HG02943 (cell line): Measurements from ENCODE around the gene PKD1L1.

Experiments used
- ATAC-seq: cut with Tn5 transposase; IDR thresholded peaks from one replicate; pipeline ENCODE4 v1.9.1; 2021; ENCODE audit warnings: mild to moderate bottlenecking, low read depth, moderate library complexity; ENCODE audit not compliant: unreplicated experiment

Gene PKD1L1

DNA sequence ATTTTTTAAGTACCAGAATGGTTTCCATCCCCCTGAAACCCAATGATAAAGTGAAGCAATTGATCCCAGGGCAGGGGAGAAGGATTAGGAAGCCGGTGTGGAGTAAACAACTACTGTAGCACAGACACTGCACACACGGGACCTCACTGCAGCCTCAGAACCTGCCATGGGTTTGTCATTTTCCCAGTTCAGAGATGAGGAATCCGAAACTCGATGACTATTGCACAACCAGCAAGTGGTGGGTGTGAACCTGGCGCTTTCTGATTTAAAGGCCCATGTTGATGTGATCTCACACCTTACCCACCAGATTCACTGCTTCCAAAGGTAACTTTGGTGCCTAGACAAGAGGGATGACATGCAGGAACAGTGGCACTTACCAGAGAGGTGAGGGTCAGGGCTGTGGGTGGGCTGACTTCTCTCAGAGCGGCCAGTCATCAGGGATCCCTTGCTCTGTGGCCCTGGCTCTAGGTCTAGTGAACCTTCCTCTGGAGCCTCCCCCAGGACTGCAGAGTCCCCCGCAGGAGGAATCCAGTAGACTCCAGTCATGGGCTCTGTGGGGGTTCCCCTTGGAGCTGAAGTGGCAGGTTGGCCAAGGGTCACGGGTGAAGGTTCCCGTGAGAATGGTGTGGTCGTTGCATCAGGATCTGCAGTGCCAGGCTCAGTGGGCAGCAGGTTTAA lies 62.8 kb downstream of the PKD1L1 start:
- ATAC-seq, result no peak

DNA sequence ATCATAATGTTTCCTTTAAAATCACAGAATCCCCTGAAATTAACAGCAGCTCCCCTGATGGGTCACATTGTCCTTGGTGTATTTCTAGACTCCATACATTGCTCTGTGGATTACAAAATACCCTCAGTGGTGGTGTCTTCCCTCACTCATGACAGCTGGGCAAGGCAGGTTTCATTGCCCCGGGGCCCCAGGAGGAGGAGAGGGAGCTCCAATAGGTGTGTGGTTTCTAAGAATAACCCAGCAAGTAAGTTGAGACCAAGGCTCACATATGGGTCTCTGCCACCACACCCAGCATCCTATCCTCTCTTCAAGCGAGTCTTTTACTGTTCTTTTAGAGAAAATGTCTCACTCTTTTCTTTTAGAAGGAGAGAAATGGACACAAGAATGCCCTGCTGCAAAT lies 63.6 kb downstream of the PKD1L1 start:
- no peak for ATAC-seq

DNA sequence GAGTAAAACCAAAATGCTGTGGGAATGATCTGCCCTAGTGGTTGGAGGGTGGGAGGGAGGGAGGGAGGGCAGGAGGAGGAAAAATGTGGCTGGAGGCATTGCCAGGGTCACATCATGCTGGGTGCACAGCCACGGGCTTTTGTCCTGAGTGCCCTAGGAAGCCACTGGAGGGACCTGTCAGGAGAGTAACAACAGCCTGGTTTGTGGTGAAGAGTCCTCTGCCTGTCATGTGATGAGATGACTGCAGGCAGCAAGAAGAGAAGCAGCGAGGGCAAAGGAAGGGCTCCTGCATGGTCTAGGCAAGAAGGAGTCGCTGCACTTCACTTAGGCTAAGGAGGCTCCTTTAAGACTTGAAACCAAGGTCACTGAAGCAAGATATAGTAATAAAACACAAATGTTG lies 65.6 kb downstream of the PKD1L1 start:
- ATAC-seq, result no peak

GRCh38 chr7:47881256-47881655 lies 67.0 kb downstream of the PKD1L1 start:
- no peak for ATAC-seq

- no peak for ATAC-seq
These were observed 69.6 kb downstream of the PKD1L1 start for GRCh38 chr7:47878662-47879061.

DNA sequence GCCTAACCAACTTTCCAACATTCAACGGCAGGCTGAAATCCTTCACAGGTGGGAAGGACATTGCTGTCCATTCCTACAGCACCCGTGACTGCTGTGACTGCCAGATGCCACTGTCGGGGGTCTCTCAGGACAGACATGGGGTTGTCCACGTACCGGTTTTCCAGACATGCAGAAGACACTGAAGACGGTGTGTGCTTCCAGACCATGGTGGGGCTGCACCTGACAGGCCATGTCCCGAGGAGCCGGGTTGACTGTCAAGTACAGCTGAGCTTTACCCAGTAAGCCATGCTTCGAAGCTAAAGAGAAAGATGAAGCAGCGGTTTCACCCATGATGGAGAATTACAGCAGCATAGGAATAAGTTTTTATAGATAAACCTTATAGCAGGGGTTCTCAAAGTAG lies 70.9 kb downstream of the PKD1L1 start:
- no peak for ATAC-seq

DNA sequence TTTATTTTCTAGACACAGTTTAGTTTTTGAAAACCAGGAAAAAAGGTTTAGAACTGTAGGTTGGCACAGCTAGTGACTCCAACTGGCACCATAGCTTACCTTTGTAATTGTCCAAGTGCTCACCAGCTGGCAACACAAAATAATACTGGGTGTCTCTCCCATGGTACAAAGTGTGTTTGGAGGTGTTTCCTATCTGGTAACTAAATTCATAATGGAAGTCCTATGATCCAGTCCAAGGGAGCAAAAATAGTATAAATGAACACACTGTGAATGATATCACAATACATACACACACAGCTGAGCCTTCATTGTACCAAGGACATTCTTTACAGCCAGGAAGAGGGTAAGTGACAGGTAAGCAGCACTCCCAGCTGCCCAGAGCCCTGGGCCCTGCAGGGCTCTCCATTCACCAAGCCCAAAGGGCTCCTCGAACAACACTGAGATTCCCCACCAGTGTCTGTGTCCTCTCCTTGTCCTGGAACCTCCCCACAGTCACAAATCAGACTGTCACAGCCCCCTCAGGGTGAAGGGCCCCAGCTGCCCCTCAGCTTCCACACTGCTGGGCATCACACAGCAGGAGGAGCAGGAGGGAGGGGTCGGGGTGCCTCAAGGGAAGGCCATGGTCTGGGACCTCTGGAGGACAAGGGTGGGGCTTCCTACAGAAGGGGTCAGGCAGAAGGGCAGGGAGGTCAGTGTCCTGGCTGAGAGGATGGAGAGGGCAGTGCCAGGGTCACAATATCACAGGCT lies 72.1 kb downstream of the PKD1L1 start:
- ATAC-seq, result no peak

DNA sequence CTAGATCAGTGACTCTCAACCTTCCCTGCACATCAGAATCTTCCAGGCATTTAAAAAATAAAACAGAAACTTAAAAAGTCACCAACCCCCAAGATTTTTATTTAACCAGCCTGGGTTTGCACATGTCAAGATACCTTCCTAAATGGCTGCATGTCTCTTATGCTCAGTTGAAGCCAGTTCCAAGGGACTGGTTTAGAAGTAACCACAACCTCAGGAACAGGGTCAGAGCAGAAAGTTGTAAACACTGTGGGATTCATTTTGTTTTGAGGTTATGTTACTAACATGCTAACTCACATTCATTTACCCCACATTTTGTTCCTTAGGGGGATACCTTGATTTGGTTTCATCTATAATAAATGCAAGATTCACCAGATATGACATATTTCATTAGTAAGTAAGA lies 72.9 kb downstream of the PKD1L1 start:
- no peak for ATAC-seq

DNA sequence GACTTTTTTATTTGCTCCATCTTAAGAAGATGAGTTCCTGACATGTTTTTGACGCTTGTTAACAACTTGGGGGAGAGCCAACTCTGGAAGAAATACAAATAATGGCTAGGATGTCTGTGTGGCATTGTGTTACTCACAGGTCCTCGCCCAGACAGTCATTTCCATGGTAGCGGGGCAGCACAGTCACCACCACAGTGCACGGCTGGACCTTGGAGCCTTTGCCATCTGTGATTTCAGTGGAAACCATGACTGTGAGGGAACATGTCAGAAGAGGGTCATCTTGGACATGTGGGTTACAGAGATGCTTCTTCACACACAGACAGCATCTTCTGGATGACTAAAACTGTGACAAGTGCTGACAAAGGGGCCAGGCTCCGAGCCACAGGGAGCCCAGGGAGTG lies 74.5 kb downstream of the PKD1L1 start:
- no peak for ATAC-seq

GRCh38 chr7:47867286-47867685 lies 81.0 kb downstream of the PKD1L1 start:
- ATAC-seq, result no peak

- ATAC-seq, result no peak
These were observed 82.1 kb downstream of the PKD1L1 start for GRCh38 chr7:47866120-47866519.

GRCh38 chr7:47852330-47853245 lies 95.7 kb downstream of the PKD1L1 start:
- no peak for ATAC-seq

DNA sequence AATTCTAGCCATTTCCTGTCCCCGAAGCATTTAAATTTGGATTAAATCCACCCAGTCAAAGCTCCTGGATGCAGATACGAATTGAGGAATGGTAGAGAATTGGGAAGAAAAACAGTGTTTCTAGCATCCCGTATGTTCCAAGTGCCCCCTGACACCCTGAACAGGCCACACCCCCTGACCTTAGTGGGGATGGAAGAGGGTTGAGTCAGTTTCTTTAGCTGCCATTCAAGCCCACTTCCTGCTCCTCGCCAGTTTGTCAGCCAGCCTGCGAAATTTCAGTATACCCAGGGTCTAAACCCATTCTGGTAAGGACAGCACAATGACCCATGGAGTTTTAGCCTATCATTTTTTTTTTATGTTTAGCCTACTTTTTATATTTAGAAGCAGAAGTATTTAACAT lies 101.1 kb downstream of the PKD1L1 start:
- ATAC-seq, result no peak

- ATAC-seq, result no peak
These were observed 102.0 kb downstream of the PKD1L1 start for GRCh38 chr7:47846138-47846836.

- ATAC-seq, result no peak
These were observed 104.0 kb downstream of the PKD1L1 start for GRCh38 chr7:47844311-47844710.

GRCh38 chr7:47843291-47843690 lies 105.0 kb downstream of the PKD1L1 start:
- no peak for ATAC-seq

GRCh38 chr7:47839381-47839780 lies 108.9 kb downstream of the PKD1L1 start:
- ATAC-seq, result no peak

- ATAC-seq, result no peak
These were observed 110.4 kb downstream of the PKD1L1 start for GRCh38 chr7:47837826-47838225.

DNA sequence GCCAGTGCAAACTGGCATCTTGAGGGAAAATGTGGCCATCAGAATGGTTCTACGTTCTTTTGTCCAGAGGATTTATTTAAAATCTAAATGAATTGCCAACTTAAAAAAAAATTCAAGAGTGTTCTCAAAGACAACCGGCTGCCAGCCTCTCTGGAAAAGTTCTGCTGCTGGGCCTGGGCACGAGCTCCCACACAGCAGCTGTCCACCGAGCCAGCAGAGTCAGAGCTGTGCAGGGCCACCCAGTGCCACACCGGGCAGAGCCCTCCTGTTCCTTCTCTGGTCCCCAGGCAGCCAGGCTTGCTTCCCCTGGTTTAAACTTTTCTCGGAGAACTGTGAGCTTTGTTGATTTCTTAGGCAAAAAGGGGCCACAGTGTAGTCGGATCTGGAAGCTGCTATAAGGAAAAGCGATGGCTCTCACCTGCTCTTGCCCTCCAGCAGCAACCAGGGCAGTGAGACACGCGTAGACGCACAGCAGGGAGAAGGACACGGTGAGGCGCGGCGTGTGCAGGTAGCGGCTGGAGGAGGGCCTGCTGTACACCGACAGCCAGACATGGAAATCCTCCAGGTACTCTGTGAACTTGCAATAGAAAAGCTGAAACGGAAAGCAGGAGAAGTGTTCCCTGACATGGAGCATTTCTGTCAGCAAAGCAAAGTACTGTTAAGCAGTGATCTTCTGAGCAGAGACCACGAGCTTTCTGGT lies 111.6 kb downstream of the PKD1L1 start:
- no peak for ATAC-seq

DNA sequence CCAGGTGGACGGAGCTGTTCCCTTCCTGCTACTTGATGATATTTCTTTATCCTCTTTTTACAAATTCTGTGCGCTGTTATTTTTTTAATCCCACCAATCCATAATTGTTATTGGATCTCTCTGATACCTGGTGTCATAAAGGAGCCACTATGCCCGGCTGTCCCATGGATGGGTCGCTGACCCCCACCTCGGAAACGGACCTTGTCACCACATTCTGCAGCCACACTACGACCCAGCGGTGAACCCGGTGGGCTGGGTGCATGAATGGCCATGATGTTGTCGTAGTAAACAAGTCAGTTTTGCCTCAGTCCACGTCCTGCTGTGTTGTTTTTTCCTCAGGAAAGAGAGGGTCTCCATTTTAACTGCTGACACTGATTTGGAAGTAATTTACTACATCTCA lies 112.2 kb downstream of the PKD1L1 start:
- ATAC-seq, result no peak
